GM12878 (cell line): Measurements from ENCODE around the gene USH2A. TPM values are rescaled to one million over a fixed set of nuclear protein-coding genes. Genes with fewer than 3 reads are reported as not detected.

Experiments used
- ATAC-seq: fragments of 200-7000 bp; cut with Tn5 transposase; 3 replicates; pipeline ENCODE4 v1.9.1; 2020; ENCODE audit warnings: mild to moderate bottlenecking, moderate library complexity
- BruUV-seq: library from RNA; stranded (reverse); fragments of 400-500 nt; replicated peaks from 2 replicates; lab custom pipeline; 2021; lab: Mats Ljungman, UMichigan
- CTCF ChIA-PET: fragments of 300-600 bp; sonication (Branson Sonifier 250); formaldehyde crosslinking; extraction: SDS; loops from one replicate; lab custom pipeline; 2021; ENCODE audit warnings: inconsistent platforms; lab: Yijun Ruan, JAX
- POLR2A ChIA-PET: fragments of 350-600 bp; formaldehyde crosslinking; extraction: SDS; loops from one replicate; lab custom pipeline; 2021; ENCODE audit warnings: inconsistent platforms; lab: Charles Lee
- RAD21 ChIA-PET: fragments of 300-600 bp; sonication (Branson Sonifier 250); formaldehyde crosslinking; loops from one replicate; lab custom pipeline; 2023; ENCODE audit warnings: antibody characterized with exemption; ENCODE audit not compliant: unreplicated experiment; lab: Charles Lee
- SMC1A ChIA-PET: fragments of 300-600 bp; sonication (Branson Sonifier 250); formaldehyde crosslinking; loops from one replicate; lab custom pipeline; 2023; ENCODE audit not compliant: unreplicated experiment, uncharacterized antibody; lab: Charles Lee
- DNase-seq: peaks from one replicate; pipeline ENCODE4 v3.0.0-alpha.2; 2011; ENCODE audit warnings: low read depth, low spot score
- FAIRE-seq: peaks from 3 replicates; lab custom pipeline; 2011; peaks lifted over from hg19 to GRCh38; lab: Jason Lieb, UNC
- H2AFZ ChIP-seq: 2 replicates; pipeline ENCODE4 v1.6.0; 2011; ENCODE audit warnings: low read depth, low read length, control low read depth; ENCODE audit not compliant: control insufficient read depth
- H3K27ac ChIP-seq: 2 replicates; pipeline ENCODE4 v1.5.1; 2011; ENCODE audit warnings: control low read depth; ENCODE audit not compliant: control insufficient read depth, insufficient read depth
- H3K27me3 ChIP-seq, 2 experiments: replicated peaks in 1 of 2; 2 replicates each; pipeline versions ENCODE4 v1.6.0 to v1.6.1; 2011; ENCODE audit warnings: low read length in 1 of 2; ENCODE audit not compliant: control insufficient read depth in 2 of 2, insufficient read depth in 2 of 2
- H3K36me3 ChIP-seq, 2 experiments: 2 replicates each; pipeline ENCODE4 v1.5.1; 2011; ENCODE audit warnings: low read length in 1 of 2; ENCODE audit not compliant: control insufficient read depth in 2 of 2, insufficient read depth in 2 of 2
- H3K4me1 ChIP-seq: 2 replicates; pipeline ENCODE4 v1.6.1; 2011; ENCODE audit warnings: mild to moderate bottlenecking, low read length, moderate library complexity, mixed read lengths; ENCODE audit not compliant: control insufficient read depth, insufficient read depth
- H3K4me2 ChIP-seq: 2 replicates; pipeline ENCODE4 v1.6.0; 2011; ENCODE audit warnings: control low read depth; ENCODE audit not compliant: control insufficient read depth, insufficient read depth
- H3K4me3 ChIP-seq: fragments of 200-600 bp; sonication (generic); 2 replicates; pipeline ENCODE4 v1.5.1; 2016
- H3K79me2 ChIP-seq: 2 replicates; pipeline ENCODE4 v1.6.0; 2011; ENCODE audit warnings: low read length; ENCODE audit not compliant: control insufficient read depth, insufficient read depth
- H3K9ac ChIP-seq: 2 replicates; pipeline ENCODE4 v1.8.0; 2011; ENCODE audit warnings: low read length, control low read depth, mixed read lengths; ENCODE audit not compliant: control insufficient read depth, insufficient read depth
- H3K9me3 ChIP-seq: replicated peaks from 3 replicates; pipeline ENCODE4 v1.5.1; 2011; ENCODE audit warnings: mild to moderate bottlenecking, low read length; ENCODE audit not compliant: control insufficient read depth, insufficient read depth
- H4K20me1 ChIP-seq: 2 replicates; pipeline ENCODE4 v1.6.0; 2011; ENCODE audit not compliant: control insufficient read depth, insufficient read depth
- CBX3 ChIP-seq: fragments of 200-600 bp; sonication (generic); IDR thresholded peaks from 2 replicates; pipeline ENCODE4 v1.6.1; 2016; ENCODE audit warnings: low read depth, borderline replicate concordance
- CBX5 ChIP-seq: sonication (generic); IDR thresholded peaks from 2 replicates; pipeline ENCODE4 v1.6.1; 2016; ENCODE audit warnings: low read depth, moderate library complexity, mild to moderate bottlenecking, inconsistent platforms
- CREM ChIP-seq: IDR thresholded peaks from 2 replicates; pipeline ENCODE4 v1.6.1; 2014; ENCODE audit warnings: antibody characterized with exemption, low read depth
- EGR1 ChIP-seq, 2 experiments: IDR thresholded peaks; 1 replicate in 1 of 2; 2 replicates in 1 of 2; pipeline ENCODE4 v1.6.1; 2011 to 2012; ENCODE audit warnings: low read depth in 2 of 2, low read length in 2 of 2, borderline replicate concordance in 1 of 2, mild to moderate bottlenecking in 1 of 2, moderate library complexity in 1 of 2
- GATAD2B ChIP-seq: fragments of 450-650 bp; conservative IDR thresholded peaks from 2 replicates; pipeline ENCODE4 v1.6.1; 2017; ENCODE audit warnings: low read depth, mild to moderate bottlenecking, moderate library complexity
- HDAC6 ChIP-seq: fragments of 200-600 bp; sonication (generic); IDR thresholded peaks from one replicate; pipeline ENCODE4 v1.8.0; 2017; ENCODE audit warnings: antibody characterized with exemption; ENCODE audit not compliant: unreplicated experiment
- KDM1A ChIP-seq: fragments of 200-600 bp; sonication (generic); IDR thresholded peaks from 2 replicates; pipeline ENCODE4 v1.6.1; 2016; ENCODE audit warnings: borderline replicate concordance
- MXI1 ChIP-seq: fragments of 150-350 bp; IDR thresholded peaks from 2 replicates; pipeline ENCODE4 v1.6.1; 2011; ENCODE audit warnings: low read depth, mild to moderate bottlenecking, inconsistent platforms, low read length, improper control_type of control experiment
- MYB ChIP-seq: fragments of 150-350 bp; IDR thresholded peaks from 2 replicates; pipeline ENCODE4 v1.6.1; 2014; ENCODE audit warnings: mild to moderate bottlenecking, low read depth, low read length, borderline replicate concordance
- NR2C2 ChIP-seq: IDR thresholded peaks from 2 replicates; pipeline ENCODE4 v1.6.1; 2011; ENCODE audit warnings: borderline replicate concordance, low read depth; ENCODE audit not compliant: control insufficient read depth, insufficient read length
- POLR2AphosphoS5 ChIP-seq: IDR thresholded peaks from 2 replicates; pipeline ENCODE4 v1.6.1; 2011; ENCODE audit warnings: mild to moderate bottlenecking, low read length, inconsistent platforms
- SMAD1 ChIP-seq: fragments of 450-650 bp; IDR thresholded peaks from 2 replicates; pipeline ENCODE4 v1.6.1; 2018; ENCODE audit warnings: mild to moderate bottlenecking, low read depth; ENCODE audit not compliant: partially characterized antibody
- TCF12 ChIP-seq: IDR thresholded peaks from 2 replicates; pipeline ENCODE4 v1.6.1; 2011; ENCODE audit warnings: low read depth, mild to moderate bottlenecking, low read length
- ZBED1 ChIP-seq: IDR thresholded peaks from 2 replicates; pipeline ENCODE4 v1.6.1; 2016; ENCODE audit warnings: borderline replicate concordance
- ZSCAN29 ChIP-seq: fragments of 450-650 bp; IDR thresholded peaks from 2 replicates; pipeline ENCODE4 v1.6.1; 2017; ENCODE audit warnings: mild to moderate bottlenecking, moderate library complexity
- WGBS: methylation state at CpG from one replicate; pipeline ENCODE4 v1.1.6; 2016; ENCODE audit warnings: low lambda C conversion rate; ENCODE audit not compliant: insufficient replicate concordance, insufficient coverage; ENCODE audit errors: missing lambda C conversion rate; 5-methylcytosine and 5-hydroxymethylcytosine counted together
- in situ Hi-C: fragments of 300-500 bp; cut with MboI; formaldehyde crosslinking; loops from 9 replicates; pipeline ENCODE4 v1.14.3; 2018; ENCODE audit warnings: mixed read lengths
- intact Hi-C: fragments of 100-400 bp; cut with micrococcal nuclease; formaldehyde crosslinking; loops from one replicate; pipeline ENCODE4 v1.14.2; 2022; ENCODE audit not compliant: unreplicated experiment
- polyA plus RNA-seq, 11 experiments: library from polyadenylated mRNA; depleted of rRNA in 4 of 11; unstranded in 6 of 11; stranded (reverse) in 5 of 11; fragments of >200 nt; fragmentation: Nextera tagmentation in 4 of 11; fragmentation: Illumina TruSeq in 1 of 11; extraction: Ambion mirVana in 4 of 11; extraction: Trizol in 1 of 11; gene quantifications; 1 replicate in 1 of 11; 2 replicates in 10 of 11; pipeline versions ENCODE4 v1.2.1 to v1.2.3, GENCODE V29; 2011 to 2016; ENCODE audit warnings: inconsistent platforms in 2 of 11, missing spikeins in 2 of 11, low read depth in 1 of 11
- total RNA-seq, 4 experiments: library from RNA; depleted of rRNA in 3 of 4; stranded (reverse); fragments of >200 nt in 3 of 4; fragmentation: Illumina TruSeq in 1 of 4; extraction: Trizol in 1 of 4; gene quantifications; 2 replicates each; pipeline versions ENCODE4 v1.2.1 to v1.2.3, GENCODE V29; 2013 to 2021
- TF ChIP-seq, protein P1 (sequence below): fragments of 450-650 bp; IDR thresholded peaks from 2 replicates; pipeline ENCODE4 v1.6.1; 2017; ENCODE audit warnings: mild to moderate bottlenecking, moderate library complexity

USH2A gene
- total and polyA plus RNA-seq, 10 of the 15 experiments (the other 5 are each of a cell fraction or from before 2014, with no cell fraction given), result under 0.01 to 0.20 (median 0.01) TPM; not detected in 2

DNA sequence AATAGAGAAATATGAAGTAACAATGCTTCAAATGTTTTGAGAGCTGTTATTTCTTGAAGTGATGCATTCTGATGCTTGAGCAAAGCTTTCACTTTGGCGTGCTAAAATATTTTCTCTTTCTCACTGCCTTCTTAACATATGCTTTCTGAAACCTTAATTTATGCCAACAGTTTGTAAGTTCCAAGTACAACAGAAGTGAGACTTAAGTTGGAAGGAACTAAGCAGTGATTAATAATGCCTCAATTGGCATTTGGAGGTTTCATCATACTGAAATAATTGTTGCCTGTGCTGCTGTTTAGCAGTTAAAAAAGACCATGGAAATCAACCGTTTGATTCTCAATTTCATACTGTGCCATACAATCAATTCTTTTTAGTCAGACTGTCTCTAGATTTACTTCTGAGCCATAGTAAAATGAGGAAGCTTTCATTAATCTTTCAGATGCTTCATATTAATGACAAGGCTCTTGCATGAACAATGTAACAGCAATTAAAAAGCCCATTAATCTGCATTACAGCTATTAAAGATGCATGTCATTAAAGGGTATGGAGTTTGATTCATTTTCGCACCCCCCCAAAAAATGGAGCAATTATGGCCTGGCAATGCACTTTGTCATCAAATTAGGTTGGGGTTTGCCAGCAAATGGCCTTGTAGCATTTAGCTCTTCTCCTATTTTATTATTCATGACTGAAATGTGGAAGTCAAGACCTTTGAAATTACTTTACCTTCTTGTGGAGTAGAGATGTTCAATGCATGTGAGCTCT is 375.3 kb downstream of the USH2A start:
- Histone ChIP-seq H2AFZ (no peak overlapping the region), H3K79me2 (no peaks in the 10 kb centered on the region), H4K20me1 (no peaks in the 10 kb centered on the region), H3K27me3 (no peaks in the 10 kb centered on the region), H3K4me1 (no peaks in the 10 kb centered on the region)
- intact Hi-C loops, result no loop called here
- in situ Hi-C loops, result no loop called here
- ATAC-seq, result no peak
- WGBS, result 11% methylated on average over 3 of the region's 3 CpGs
- TF ChIP-seq GATAD2B (no peak), HDAC6 (no peak), SMAD1 (no peak), TCF12 (no peak), EGR1 (IDR thresholded peaks at IDR 0.05; ENCODE audit: borderline replicate concordance in 1 of 2, low read depth in 2 of 2, low read length in 2 of 2) (no peak), CBX3 (no peak), MYB (no peak), MXI1 (no peak), POLR2AphosphoS5 (no peak), NR2C2 (no peak), ZSCAN29 (no peak), ZBED1 (no peak), CREM (no peak), CBX5 (no peak), KDM1A (no peak)
- TF ChIP-seq, protein P1, sequence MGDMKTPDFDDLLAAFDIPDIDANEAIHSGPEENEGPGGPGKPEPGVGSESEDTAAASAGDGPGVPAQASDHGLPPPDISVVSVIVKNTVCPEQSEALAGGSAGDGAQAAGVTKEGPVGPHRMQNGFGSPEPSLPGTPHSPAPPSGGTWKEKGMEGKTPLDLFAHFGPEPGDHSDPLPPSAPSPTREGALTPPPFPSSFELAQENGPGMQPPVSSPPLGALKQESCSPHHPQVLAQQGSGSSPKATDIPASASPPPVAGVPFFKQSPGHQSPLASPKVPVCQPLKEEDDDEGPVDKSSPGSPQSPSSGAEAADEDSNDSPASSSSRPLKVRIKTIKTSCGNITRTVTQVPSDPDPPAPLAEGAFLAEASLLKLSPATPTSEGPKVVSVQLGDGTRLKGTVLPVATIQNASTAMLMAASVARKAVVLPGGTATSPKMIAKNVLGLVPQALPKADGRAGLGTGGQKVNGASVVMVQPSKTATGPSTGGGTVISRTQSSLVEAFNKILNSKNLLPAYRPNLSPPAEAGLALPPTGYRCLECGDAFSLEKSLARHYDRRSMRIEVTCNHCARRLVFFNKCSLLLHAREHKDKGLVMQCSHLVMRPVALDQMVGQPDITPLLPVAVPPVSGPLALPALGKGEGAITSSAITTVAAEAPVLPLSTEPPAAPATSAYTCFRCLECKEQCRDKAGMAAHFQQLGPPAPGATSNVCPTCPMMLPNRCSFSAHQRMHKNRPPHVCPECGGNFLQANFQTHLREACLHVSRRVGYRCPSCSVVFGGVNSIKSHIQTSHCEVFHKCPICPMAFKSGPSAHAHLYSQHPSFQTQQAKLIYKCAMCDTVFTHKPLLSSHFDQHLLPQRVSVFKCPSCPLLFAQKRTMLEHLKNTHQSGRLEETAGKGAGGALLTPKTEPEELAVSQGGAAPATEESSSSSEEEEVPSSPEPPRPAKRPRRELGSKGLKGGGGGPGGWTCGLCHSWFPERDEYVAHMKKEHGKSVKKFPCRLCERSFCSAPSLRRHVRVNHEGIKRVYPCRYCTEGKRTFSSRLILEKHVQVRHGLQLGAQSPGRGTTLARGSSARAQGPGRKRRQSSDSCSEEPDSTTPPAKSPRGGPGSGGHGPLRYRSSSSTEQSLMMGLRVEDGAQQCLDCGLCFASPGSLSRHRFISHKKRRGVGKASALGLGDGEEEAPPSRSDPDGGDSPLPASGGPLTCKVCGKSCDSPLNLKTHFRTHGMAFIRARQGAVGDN, result no peak
- TF ChIP-seq, all 136 proteins: peak for 0
- H3K4me3 ChIP-seq, result no peak overlapping the region
- CTCF ChIA-PET, result interaction anchor here (1.6 to 3.1 kb wide), 2 partner anchors 11 to 173 kb away, joined by 8 to 9 read pairs; no protein-coding TSS in a partner anchor
- H3K9ac ChIP-seq, result no peak overlapping the region
- no TSS peak for BruUV-seq
- POLR2A ChIA-PET, result no interaction called here
- H3K36me3 ChIP-seq, result no peaks in the 10 kb centered on the region
- no peaks in the 10 kb centered on the region for H3K9me3 ChIP-seq
- SMC1A ChIA-PET, result interaction anchor here (0.8 to 1.5 kb wide), 4 partner anchors 10 to 71 kb away, joined by 3 to 6 read pairs (median 4); no protein-coding TSS in a partner anchor
- RAD21 ChIA-PET, result interaction anchor here (1.5 kb wide), 1 partner anchor 173 kb away, joined by 3 read pairs; no protein-coding TSS in a partner anchor
- H3K27ac ChIP-seq, result no peak overlapping the region
- H3K4me2 ChIP-seq, result no peak overlapping the region
- DNase-seq (no peak), FAIRE-seq (no peak)
